ENCODE results near the gene CYP46A1.

DNA sequence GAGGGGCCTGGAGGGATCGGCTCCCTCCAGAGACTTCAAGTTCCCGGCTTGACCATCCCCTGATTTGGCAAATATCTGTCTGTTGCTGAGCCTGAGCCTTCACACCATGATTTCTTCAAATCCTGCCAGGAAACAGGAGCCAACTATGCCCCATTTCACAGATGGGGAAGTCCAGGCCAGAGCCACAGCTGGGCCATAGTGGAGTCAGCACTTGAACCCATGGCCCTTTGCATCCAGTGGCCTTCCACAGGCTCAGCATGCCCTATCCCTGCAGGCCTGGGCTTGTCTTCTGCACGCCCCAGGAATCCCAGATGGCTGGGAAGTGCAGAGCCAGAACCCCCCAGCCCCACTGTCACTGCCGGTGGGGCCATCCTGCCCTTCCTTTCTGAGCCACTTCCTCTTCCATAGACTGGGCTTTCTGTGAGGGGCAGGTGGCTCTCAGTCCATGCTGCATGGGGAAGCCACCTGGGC lies 44.9 kb downstream of the CYP46A1 start:
- TF ChIP-seq, protein P1, sequence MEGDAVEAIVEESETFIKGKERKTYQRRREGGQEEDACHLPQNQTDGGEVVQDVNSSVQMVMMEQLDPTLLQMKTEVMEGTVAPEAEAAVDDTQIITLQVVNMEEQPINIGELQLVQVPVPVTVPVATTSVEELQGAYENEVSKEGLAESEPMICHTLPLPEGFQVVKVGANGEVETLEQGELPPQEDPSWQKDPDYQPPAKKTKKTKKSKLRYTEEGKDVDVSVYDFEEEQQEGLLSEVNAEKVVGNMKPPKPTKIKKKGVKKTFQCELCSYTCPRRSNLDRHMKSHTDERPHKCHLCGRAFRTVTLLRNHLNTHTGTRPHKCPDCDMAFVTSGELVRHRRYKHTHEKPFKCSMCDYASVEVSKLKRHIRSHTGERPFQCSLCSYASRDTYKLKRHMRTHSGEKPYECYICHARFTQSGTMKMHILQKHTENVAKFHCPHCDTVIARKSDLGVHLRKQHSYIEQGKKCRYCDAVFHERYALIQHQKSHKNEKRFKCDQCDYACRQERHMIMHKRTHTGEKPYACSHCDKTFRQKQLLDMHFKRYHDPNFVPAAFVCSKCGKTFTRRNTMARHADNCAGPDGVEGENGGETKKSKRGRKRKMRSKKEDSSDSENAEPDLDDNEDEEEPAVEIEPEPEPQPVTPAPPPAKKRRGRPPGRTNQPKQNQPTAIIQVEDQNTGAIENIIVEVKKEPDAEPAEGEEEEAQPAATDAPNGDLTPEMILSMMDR (IDR thresholded peaks at IDR 0.05), result no peak
- TF ChIP-seq ZFX (IDR thresholded peaks at IDR 0.05; ENCODE audit: borderline replicate concordance), result no peak

All from 22Rv1 (cell line).